GM23248 (cell line): ENCODE measurements around the gene PRR5. TPM values are rescaled to one million over a fixed set of nuclear protein-coding genes. Genes with fewer than 3 reads are reported as not detected.

ENCODE experiments used
- DNase-seq: peaks from one replicate; pipeline ENCODE4 v3.0.0-alpha.2; 2015
- H2AFZ ChIP-seq: fragments of 200-600 bp; sonication (generic); 2 replicates; pipeline ENCODE4 v1.6.1; 2016; ENCODE audit warnings: antibody characterized with exemption
- H3F3A ChIP-seq: fragments of 200-600 bp; sonication (generic); 2 replicates; pipeline ENCODE4 v1.6.1; 2016; ENCODE audit warnings: mild to moderate bottlenecking, antibody characterized with exemption, mixed run types; ENCODE audit not compliant: insufficient read depth
- H3K27ac ChIP-seq: fragments of 200-600 bp; sonication (generic); 2 replicates; pipeline ENCODE4 v1.5.1; 2016; ENCODE audit warnings: mild to moderate bottlenecking
- H3K27me3 ChIP-seq: fragments of 200-600 bp; sonication (generic); replicated peaks from 2 replicates; pipeline ENCODE4 v1.6.1; 2016; ENCODE audit warnings: mild to moderate bottlenecking; ENCODE audit not compliant: insufficient read depth
- H3K36me3 ChIP-seq: fragments of 200-600 bp; sonication (generic); 2 replicates; pipeline ENCODE4 v1.6.1; 2016; ENCODE audit warnings: low read depth, mild to moderate bottlenecking
- H3K4me1 ChIP-seq: fragments of 200-600 bp; sonication (generic); 2 replicates; pipeline ENCODE4 v1.6.1; 2016; ENCODE audit warnings: mild to moderate bottlenecking; ENCODE audit not compliant: insufficient read depth
- H3K4me2 ChIP-seq: fragments of 200-600 bp; sonication (generic); one replicate; pipeline ENCODE4 v1.6.1; 2016; ENCODE audit warnings: mild to moderate bottlenecking; ENCODE audit not compliant: unreplicated experiment
- H3K4me3 ChIP-seq: fragments of 200-600 bp; sonication (generic); 2 replicates; pipeline ENCODE4 v1.5.1; 2016; ENCODE audit warnings: mild to moderate bottlenecking
- H3K79me2 ChIP-seq: fragments of 200-600 bp; sonication (generic); 2 replicates; pipeline ENCODE4 v1.6.1; 2016; ENCODE audit warnings: mild to moderate bottlenecking; ENCODE audit not compliant: insufficient read depth
- H3K9ac ChIP-seq: fragments of 200-600 bp; sonication (generic); 2 replicates; pipeline ENCODE4 v1.6.1; 2016; ENCODE audit warnings: mild to moderate bottlenecking
- H3K9me2 ChIP-seq: fragments of 200-600 bp; sonication (generic); 2 replicates; pipeline ENCODE4 v1.6.1; 2016; ENCODE audit warnings: mixed run types, mild to moderate bottlenecking, moderate library complexity; ENCODE audit not compliant: insufficient read depth
- H3K9me3 ChIP-seq: fragments of 200-600 bp; sonication (generic); one replicate; pipeline ENCODE4 v1.6.1; 2017; ENCODE audit warnings: low read depth
- H4K20me1 ChIP-seq: fragments of 200-600 bp; sonication (generic); 2 replicates; pipeline ENCODE4 v1.6.0; 2016; ENCODE audit not compliant: insufficient read depth
- EZH2 ChIP-seq: fragments of 200-600 bp; sonication (generic); IDR thresholded peaks from 2 replicates; pipeline ENCODE4 v1.6.1; 2018; ENCODE audit warnings: antibody characterized with exemption, mild to moderate bottlenecking; ENCODE audit not compliant: insufficient read depth, poor library complexity, severe bottlenecking
- EZH2phosphoT487 ChIP-seq: fragments of 200-600 bp; sonication (generic); IDR thresholded peaks from 2 replicates; pipeline ENCODE4 v1.6.1; 2018; ENCODE audit warnings: antibody characterized with exemption, moderate library complexity, mild to moderate bottlenecking, low read depth; ENCODE audit not compliant: insufficient read depth
- WGBS, 2 experiments: methylation state at CpG; one replicate each; pipeline ENCODE4 v1.1.6; 2015 to 2017; ENCODE audit warnings: low lambda C conversion rate in 2 of 2, low coverage in 1 of 2; ENCODE audit errors: missing lambda C conversion rate in 2 of 2; 5-methylcytosine and 5-hydroxymethylcytosine counted together
- in situ Hi-C: fragments of 300-500 bp; cut with MboI; formaldehyde crosslinking; loops from 2 replicates; pipeline ENCODE4 v1.15.0; 2020
- polyA plus RNA-seq: library from polyadenylated mRNA; unstranded; fragments of >200 nt; fragmentation: Nextera tagmentation; extraction: Ambion mirVana; gene quantifications from 2 replicates; pipeline ENCODE4 v1.2.1, GENCODE V29; 2016
- total RNA-seq: library from RNA; depleted of rRNA; stranded (reverse); fragments of >200 nt; shearing (Covaris generic); gene quantifications from 2 replicates; pipeline ENCODE4 v1.2.3, GENCODE V29; 2014

The PRR5 gene
- total and polyA plus RNA-seq, 2 experiments from 2014 or later: 18.9 to 20.0 TPM

DNA sequence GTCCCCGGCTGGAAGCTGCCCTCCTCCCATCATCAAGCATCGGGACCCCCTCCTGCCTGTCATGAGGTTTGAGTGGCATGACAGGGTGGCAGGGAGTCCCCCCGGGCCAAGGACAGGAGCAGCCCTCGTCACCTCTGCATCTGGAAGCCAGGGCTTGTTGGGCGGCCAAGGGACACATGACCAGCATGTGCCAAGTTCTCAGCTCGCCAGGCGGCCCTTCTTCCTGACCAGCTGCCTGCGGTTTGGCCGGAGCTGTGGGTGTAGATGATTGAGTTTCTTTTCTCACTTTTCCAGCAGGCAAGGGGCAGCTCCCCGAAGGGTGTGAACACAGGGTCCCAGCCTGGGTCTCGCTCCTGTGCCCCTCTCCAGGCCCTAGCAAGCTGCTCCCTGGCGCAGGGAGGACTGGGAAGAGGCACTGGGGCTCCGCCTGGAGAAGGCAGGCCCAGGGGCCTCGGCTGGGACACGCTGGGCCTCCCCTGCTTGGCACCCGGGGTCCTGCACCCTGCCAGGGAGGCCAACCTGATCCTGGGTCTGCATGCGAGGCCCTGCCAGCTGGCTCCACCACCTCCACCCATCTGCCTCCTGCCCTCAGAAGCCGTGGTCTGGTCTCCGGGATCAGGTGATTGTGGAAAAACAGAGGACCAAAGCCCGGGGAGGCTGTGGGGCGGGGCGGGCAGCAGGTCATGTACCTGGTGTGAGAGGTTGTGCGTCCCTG, 63.7 kb downstream of the PRR5 start:
- DNase-seq: no peak
- Histone ChIP-seq H3K27me3 (0 out of 2 replicates have a peak, but pooled peaks cover 4% of the 10 kb centered on the region), H3K9me2 (no peaks in the 10 kb centered on the region), H3K4me3 (no peak overlapping the region), H3K9me3 (no peaks in the 10 kb centered on the region), H4K20me1 (no peaks in the 10 kb centered on the region), H3K4me2 (no peak overlapping the region), H3F3A (no peaks in the 10 kb centered on the region), H2AFZ (no peak overlapping the region), H3K36me3 (no peaks in the 10 kb centered on the region), H3K4me1 (no peaks in the 10 kb centered on the region), H3K9ac (no peak overlapping the region), H3K79me2 (no peaks in the 10 kb centered on the region), H3K27ac (no peak overlapping the region)
- TF ChIP-seq EZH2phosphoT487: no peak
- TF ChIP-seq EZH2: no peak
- 44 to 56% methylated on average over 22 to 23 of the region's 23 CpGs for WGBS, 2 experiments
- in situ Hi-C loops: no loop called here

DNA sequence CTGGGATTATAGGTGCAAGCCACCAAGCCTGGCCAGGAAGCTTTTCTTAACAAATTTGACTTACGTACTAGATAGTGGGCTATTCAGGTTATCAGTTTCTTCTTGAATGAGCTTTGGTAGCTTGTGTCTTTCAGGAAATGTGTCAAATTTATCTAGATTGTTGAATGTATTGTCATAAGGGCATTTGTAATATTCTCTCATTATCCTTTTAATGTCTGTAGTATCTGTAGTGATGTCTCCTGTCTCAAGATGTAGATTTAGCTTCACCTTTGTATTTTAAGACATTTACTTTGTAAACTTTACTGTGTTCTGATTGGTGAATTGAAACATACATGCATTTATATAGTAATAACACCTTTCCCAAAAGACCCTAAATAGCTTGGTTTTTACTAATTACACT, 71.1 kb downstream of the PRR5 start:
- in situ Hi-C loops: no loop called here
- Histone ChIP-seq H3F3A (no peaks in the 10 kb centered on the region), H3K79me2 (no peaks in the 10 kb centered on the region)

DNA sequence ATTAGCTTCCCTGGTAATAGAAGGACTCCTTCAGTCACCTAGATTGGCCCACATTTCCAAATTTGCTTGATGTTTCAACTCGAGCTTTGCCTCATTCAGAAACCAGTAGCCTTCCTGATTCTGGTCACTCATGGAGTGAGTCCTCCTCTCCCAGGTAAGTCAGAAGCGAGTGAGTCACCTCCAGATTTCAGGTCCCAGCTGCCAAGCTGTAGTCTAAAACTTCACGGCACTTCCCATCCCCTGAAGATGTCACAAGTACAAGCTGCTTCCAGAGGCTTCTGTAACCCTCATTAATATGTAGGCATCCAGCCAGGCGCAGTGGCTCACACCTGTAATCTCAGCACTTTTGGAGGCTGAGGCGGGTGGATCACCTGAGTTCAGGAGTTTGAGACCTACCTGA, 73.9 kb downstream of the PRR5 start:
- H3K27me3 ChIP-seq: peaks cover 4% of the 10 kb centered on the region; the same call in 1 of the 2 replicates
- H3F3A ChIP-seq: no peaks in the 10 kb centered on the region
- in situ Hi-C loops: no loop called here
- H3K27ac ChIP-seq: no peak overlapping the region
- H3K9me2 ChIP-seq: no peaks in the 10 kb centered on the region
- TF ChIP-seq EZH2phosphoT487 (no peak), EZH2 (no peak)
- H3K79me2 ChIP-seq: no peaks in the 10 kb centered on the region
- H4K20me1 ChIP-seq: no peaks in the 10 kb centered on the region
- no peaks in the 10 kb centered on the region for H3K9me3 ChIP-seq
- DNase-seq: no peak
- no peak overlapping the region for H3K4me2 ChIP-seq
- H3K4me1 ChIP-seq: no peaks in the 10 kb centered on the region
- WGBS, 2 experiments: 58 to 63% methylated on average over 5 of the region's 5 CpGs
- no peak overlapping the region for H2AFZ ChIP-seq
- H3K4me3 ChIP-seq: no peak overlapping the region
- H3K36me3 ChIP-seq: no peaks in the 10 kb centered on the region
- H3K9ac ChIP-seq: no peak overlapping the region

More for the DNA sequence above, 71.1 kb downstream of the PRR5 start:
- no peak overlapping the region for H2AFZ ChIP-seq
- H3K9ac ChIP-seq: no peak overlapping the region
- no peak overlapping the region for H3K27ac ChIP-seq
- peaks cover under 1% of the 10 kb centered on the region; the same call in 1 of the 2 replicates for H3K27me3 ChIP-seq
- no peaks in the 10 kb centered on the region for H3K4me1 ChIP-seq
- no peak overlapping the region for H3K4me2 ChIP-seq
- H3K9me2 ChIP-seq: no peaks in the 10 kb centered on the region
- 76 to 79% methylated on average over 1 of the region's 1 CpG for WGBS, 2 experiments
- no peaks in the 10 kb centered on the region for H3K36me3 ChIP-seq
- H3K9me3 ChIP-seq: no peaks in the 10 kb centered on the region
- H4K20me1 ChIP-seq: no peaks in the 10 kb centered on the region
- no peak overlapping the region for H3K4me3 ChIP-seq
- DNase-seq: no peak
- no peak for TF ChIP-seq EZH2phosphoT487
- no peak for TF ChIP-seq EZH2

DNA sequence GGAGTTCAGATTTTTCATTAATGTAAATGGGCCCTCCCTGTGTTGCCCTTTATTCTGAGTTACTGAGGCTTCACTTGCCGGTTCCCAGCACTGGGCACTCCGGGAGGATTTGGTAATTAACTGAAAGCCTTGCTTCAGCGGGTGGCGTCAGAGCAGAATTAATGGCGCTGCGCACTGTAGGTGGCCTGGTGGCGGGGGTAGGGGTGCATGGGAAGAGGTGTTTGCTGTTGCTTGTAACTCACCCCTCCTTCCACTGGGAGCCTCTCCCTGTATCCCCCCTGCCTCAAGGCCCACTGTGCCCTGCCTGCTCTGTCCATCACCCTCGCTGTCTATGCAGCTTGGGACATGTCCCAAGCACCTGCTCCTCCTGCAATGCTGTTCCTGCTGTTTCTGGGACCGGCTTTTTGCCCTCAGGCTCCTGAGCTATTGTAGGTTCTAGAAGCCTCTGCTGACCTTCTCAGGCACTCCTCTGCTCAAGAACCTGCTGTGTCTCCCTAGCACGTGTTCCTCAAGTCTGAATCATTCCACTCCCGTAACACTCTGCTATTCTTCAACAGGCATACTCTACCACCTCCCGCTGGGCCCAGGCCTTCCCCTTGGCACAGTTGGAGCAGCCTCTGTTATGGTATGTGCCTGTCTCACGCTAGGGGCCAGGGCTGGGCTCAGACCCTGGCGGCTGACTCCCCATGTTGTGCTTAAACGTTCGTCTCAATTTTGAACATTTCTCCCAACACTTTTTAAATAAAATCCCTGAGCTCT, 74.8 kb downstream of the PRR5 start:
- Histone ChIP-seq H3K9me2 (no peaks in the 10 kb centered on the region), H3K27ac (no peak overlapping the region), H3K4me2 (no peak overlapping the region), H3K9me3 (no peaks in the 10 kb centered on the region), H3K9ac (no peak overlapping the region), H3K4me3 (no peak overlapping the region), H3F3A (no peaks in the 10 kb centered on the region), H4K20me1 (no peaks in the 10 kb centered on the region), H2AFZ (no peak overlapping the region), H3K4me1 (no peaks in the 10 kb centered on the region), H3K27me3 (peaks cover 4% of the 10 kb centered on the region; the same call in 1 of the 2 replicates), H3K36me3 (no peaks in the 10 kb centered on the region), H3K79me2 (no peaks in the 10 kb centered on the region)
- TF ChIP-seq EZH2phosphoT487 (no peak), EZH2 (no peak)
- 75 to 77% methylated on average over 16 of the region's 16 CpGs for WGBS, 2 experiments
- no peak for DNase-seq
- in situ Hi-C loops: no loop called here
